Loucy (cell line): ENCODE data around the gene HNF1B.

Experiments used
- EZH2phosphoT487 ChIP-seq: fragments of 200-600 bp; IDR thresholded peaks from 2 replicates; pipeline ENCODE4 v1.6.1; 2018; ENCODE audit warnings: antibody characterized with exemption, mild to moderate bottlenecking, moderate library complexity, borderline replicate concordance
- TF ChIP-seq, protein P1 (sequence below): fragments of 200-600 bp; sonication (generic); conservative IDR thresholded peaks from 2 replicates; pipeline ENCODE4 v1.5.1; 2014; ENCODE audit warnings: mild to moderate bottlenecking, antibody characterized with exemption, low read length

GRCh38 chr17:37781451-37781850, 36.6 kb upstream of the HNF1B start:
- TF ChIP-seq, protein P1, sequence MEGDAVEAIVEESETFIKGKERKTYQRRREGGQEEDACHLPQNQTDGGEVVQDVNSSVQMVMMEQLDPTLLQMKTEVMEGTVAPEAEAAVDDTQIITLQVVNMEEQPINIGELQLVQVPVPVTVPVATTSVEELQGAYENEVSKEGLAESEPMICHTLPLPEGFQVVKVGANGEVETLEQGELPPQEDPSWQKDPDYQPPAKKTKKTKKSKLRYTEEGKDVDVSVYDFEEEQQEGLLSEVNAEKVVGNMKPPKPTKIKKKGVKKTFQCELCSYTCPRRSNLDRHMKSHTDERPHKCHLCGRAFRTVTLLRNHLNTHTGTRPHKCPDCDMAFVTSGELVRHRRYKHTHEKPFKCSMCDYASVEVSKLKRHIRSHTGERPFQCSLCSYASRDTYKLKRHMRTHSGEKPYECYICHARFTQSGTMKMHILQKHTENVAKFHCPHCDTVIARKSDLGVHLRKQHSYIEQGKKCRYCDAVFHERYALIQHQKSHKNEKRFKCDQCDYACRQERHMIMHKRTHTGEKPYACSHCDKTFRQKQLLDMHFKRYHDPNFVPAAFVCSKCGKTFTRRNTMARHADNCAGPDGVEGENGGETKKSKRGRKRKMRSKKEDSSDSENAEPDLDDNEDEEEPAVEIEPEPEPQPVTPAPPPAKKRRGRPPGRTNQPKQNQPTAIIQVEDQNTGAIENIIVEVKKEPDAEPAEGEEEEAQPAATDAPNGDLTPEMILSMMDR = no peak
- TF ChIP-seq EZH2phosphoT487 = no peak
